ENCODE measurements around the gene STIM2.
"Not testable (repeated sequence)": the region's sequence is repeated elsewhere in the genome, so short reads cannot be mapped to it uniquely, and the experiment has no call there.

Gene STIM2

GRCh38 chr4:26860157-26860921 lies at the start of gene STIM2:
Gene STIM2 (plus strand): TSS chr4:26860841.
- ChIA-PET CTCF (interaction anchor here (0.6 to 3.5 kb wide), 8 partner anchors 12 to 1504 kb away, joined by 3 to 17 read pairs (median 3); no protein-coding TSS in a partner anchor), POLR2A (interaction anchor here (0.7 to 1.0 kb wide), 3 partner anchors 14 to 145 kb away, joined by 3 to 4 read pairs (median 3); no protein-coding TSS in a partner anchor)
- peak within 1 kb of the TSS; percentile 76 for H3K4me3 ChIP-seq (ENCODE audit: low read depth, low read length)
- peak; percentile 62 for DNase-seq (ENCODE audit: low read depth, low spot score)
- peak; percentile 49 for TF ChIP-seq CTCF (IDR thresholded peaks at IDR 0.05; ENCODE audit: insufficient read depth, low read length, missing control alignments)

- H3K4me3 ChIP-seq (ENCODE audit: low read depth, low read length); CTCF ChIA-PET; DNase-seq (ENCODE audit: low read depth, low spot score); POLR2A ChIA-PET: not testable (repeated sequence)
These were observed 49.1 kb upstream of the STIM2 start for GRCh38 chr4:26811571-26811970.

GRCh38 chr4:26812049-26812714 lies 48.5 kb upstream of the STIM2 start:
- no peak for TF ChIP-seq CTCF (IDR thresholded peaks at IDR 0.05; ENCODE audit: insufficient read depth, low read length, missing control alignments)
- no peak for DNase-seq (ENCODE audit: low read depth, low spot score)
- no peak overlapping the region for H3K4me3 ChIP-seq (ENCODE audit: low read depth, low read length)
- CTCF ChIA-PET = no interaction called here
- POLR2A ChIA-PET = no interaction called here

GRCh38 chr4:26813698-26814097 lies 46.9 kb upstream of the STIM2 start:
- TF ChIP-seq CTCF (IDR thresholded peaks at IDR 0.05; ENCODE audit: insufficient read depth, low read length, missing control alignments) = no peak
- POLR2A ChIA-PET = interaction anchor here (0.6 kb wide), 1 partner anchor 12 kb away, joined by 3 read pairs; no protein-coding TSS in a partner anchor
- DNase-seq (ENCODE audit: low read depth, low spot score) = no peak
- CTCF ChIA-PET = no interaction called here
- no peak overlapping the region for H3K4me3 ChIP-seq (ENCODE audit: low read depth, low read length)

- DNase-seq (ENCODE audit: low read depth, low spot score) = no peak
- no peak overlapping the region for H3K4me3 ChIP-seq (ENCODE audit: low read depth, low read length)
- POLR2A ChIA-PET = no interaction called here
- CTCF ChIA-PET = no interaction called here
- TF ChIP-seq CTCF (IDR thresholded peaks at IDR 0.05; ENCODE audit: insufficient read depth, low read length, missing control alignments) = no peak
These were observed 45.4 kb upstream of the STIM2 start for GRCh38 chr4:26815199-26815598.

GRCh38 chr4:26815706-26816105 lies 44.9 kb upstream of the STIM2 start:
- CTCF ChIA-PET = interaction anchor here (0.6 kb wide), 1 partner anchor 206 kb away, joined by 3 read pairs; no protein-coding TSS in a partner anchor
- no peak for TF ChIP-seq CTCF (IDR thresholded peaks at IDR 0.05; ENCODE audit: insufficient read depth, low read length, missing control alignments)
- no peak overlapping the region for H3K4me3 ChIP-seq (ENCODE audit: low read depth, low read length)
- DNase-seq (ENCODE audit: low read depth, low spot score) = no peak
- POLR2A ChIA-PET = no interaction called here
